ENCODE data around the gene FBXO9.

FBXO9 gene

DNA sequence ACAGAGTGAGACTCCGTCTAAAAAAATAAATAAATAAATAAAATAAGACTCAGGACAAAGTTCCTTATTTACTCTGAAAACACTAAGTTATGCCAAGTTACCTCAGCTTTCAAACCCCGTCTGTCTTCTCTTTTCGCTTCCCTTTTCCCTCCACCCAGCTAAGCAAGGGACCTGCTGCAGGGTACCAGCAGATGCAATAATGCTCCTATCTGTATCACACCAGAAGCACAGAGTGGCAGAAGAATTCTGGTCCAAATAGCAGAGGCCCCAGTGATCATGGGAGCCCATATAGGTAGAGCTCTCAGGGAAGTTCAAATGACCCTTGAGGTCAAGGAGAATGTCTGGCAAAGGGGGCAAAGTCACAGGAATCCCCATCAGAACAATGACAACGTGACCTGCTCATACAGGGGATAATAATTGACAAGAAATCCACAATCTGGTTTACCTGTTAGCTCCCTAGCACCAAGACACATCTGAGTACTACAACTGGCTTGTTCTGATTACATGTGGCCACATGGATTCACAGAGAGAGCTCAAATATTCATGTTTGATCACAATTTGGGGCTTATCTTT is 74.7 kb downstream of the FBXO9 start:
- Histone ChIP-seq H3K9me3 (ENCODE audit: insufficient read depth, low read length) (no peaks in the 10 kb centered on the region), H4K20me1 (ENCODE audit: insufficient read depth, low read length) (no peaks in the 10 kb centered on the region), H3K4me2 (ENCODE audit: low read length) (peak overlapping the region; percentile 52), H3K27me3 (ENCODE audit: low read depth, low read length) (peaks cover 11% of the 10 kb centered on the region), H2AFZ (ENCODE audit: low read depth, low read length) (no peak overlapping the region), H3K9ac (ENCODE audit: low read length) (no peak overlapping the region), H3K36me3 (replicated peaks; ENCODE audit: low read depth, low read length) (no peaks in the 10 kb centered on the region), H3K27ac (ENCODE audit: low read length) (no peak overlapping the region), H3K4me1 (ENCODE audit: low read length) (peaks cover 18% of the 10 kb centered on the region), H3K4me3 (ENCODE audit: low read length) (no peak overlapping the region), H3K79me2 (ENCODE audit: low read length) (no peaks in the 10 kb centered on the region)
- TF ChIP-seq, protein P1, sequence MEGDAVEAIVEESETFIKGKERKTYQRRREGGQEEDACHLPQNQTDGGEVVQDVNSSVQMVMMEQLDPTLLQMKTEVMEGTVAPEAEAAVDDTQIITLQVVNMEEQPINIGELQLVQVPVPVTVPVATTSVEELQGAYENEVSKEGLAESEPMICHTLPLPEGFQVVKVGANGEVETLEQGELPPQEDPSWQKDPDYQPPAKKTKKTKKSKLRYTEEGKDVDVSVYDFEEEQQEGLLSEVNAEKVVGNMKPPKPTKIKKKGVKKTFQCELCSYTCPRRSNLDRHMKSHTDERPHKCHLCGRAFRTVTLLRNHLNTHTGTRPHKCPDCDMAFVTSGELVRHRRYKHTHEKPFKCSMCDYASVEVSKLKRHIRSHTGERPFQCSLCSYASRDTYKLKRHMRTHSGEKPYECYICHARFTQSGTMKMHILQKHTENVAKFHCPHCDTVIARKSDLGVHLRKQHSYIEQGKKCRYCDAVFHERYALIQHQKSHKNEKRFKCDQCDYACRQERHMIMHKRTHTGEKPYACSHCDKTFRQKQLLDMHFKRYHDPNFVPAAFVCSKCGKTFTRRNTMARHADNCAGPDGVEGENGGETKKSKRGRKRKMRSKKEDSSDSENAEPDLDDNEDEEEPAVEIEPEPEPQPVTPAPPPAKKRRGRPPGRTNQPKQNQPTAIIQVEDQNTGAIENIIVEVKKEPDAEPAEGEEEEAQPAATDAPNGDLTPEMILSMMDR (IDR thresholded peaks at IDR 0.05; ENCODE audit: low read depth, low read length), result no peak
- no peak for TF ChIP-seq EZH2phosphoT487 (IDR thresholded peaks at IDR 0.05; ENCODE audit: low read depth)

- Histone ChIP-seq H3K4me2 (ENCODE audit: low read length) (no peak overlapping the region), H4K20me1 (ENCODE audit: insufficient read depth, low read length) (no peaks in the 10 kb centered on the region), H3K9ac (ENCODE audit: low read length) (no peak overlapping the region), H3K9me3 (ENCODE audit: insufficient read depth, low read length) (no peaks in the 10 kb centered on the region), H3K79me2 (ENCODE audit: low read length) (no peaks in the 10 kb centered on the region), H3K27ac (ENCODE audit: low read length) (no peak overlapping the region), H3K4me1 (ENCODE audit: low read length) (peaks cover 18% of the 10 kb centered on the region), H3K4me3 (ENCODE audit: low read length) (no peak overlapping the region), H3K27me3 (ENCODE audit: low read depth, low read length) (peaks cover 11% of the 10 kb centered on the region), H2AFZ (ENCODE audit: low read depth, low read length) (no peak overlapping the region), H3K36me3 (replicated peaks; ENCODE audit: low read depth, low read length) (no peaks in the 10 kb centered on the region)
- TF ChIP-seq, protein P1 (IDR thresholded peaks at IDR 0.05; ENCODE audit: low read depth, low read length), result no peak
- no peak for TF ChIP-seq EZH2phosphoT487 (IDR thresholded peaks at IDR 0.05; ENCODE audit: low read depth)
These were observed 77.6 kb downstream of the FBXO9 start for GRCh38 chr6:53142810-53143209.

DNA sequence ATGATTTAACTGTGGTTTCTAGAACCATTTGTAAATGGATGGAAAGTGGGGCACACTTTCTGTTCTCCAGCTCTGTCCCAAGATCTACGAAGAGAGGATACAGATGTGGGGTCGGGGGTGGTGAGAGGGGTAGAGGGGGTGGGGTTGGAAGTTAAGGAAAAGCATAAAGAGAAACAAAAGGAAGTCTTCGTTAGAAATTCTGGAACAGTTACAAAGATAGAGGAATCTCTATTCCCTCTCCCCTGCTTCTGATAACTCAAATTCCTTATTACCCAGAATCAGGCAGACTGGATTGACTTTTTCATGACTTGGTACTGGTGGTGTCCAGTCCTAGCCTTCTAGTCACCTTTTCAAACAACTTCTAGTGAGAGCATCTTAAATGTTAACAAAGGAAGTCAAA is 78.5 kb downstream of the FBXO9 start:
- no peak overlapping the region for H3K9ac ChIP-seq (ENCODE audit: low read length)
- no peaks in the 10 kb centered on the region for H3K79me2 ChIP-seq (ENCODE audit: low read length)
- no peak overlapping the region for H3K4me3 ChIP-seq (ENCODE audit: low read length)
- H3K9me3 ChIP-seq (ENCODE audit: insufficient read depth, low read length), result no peaks in the 10 kb centered on the region
- H3K4me1 ChIP-seq (ENCODE audit: low read length), result peaks cover 18% of the 10 kb centered on the region
- H3K27me3 ChIP-seq (ENCODE audit: low read depth, low read length), result peaks cover 14% of the 10 kb centered on the region
- H3K4me2 ChIP-seq (ENCODE audit: low read length), result no peak overlapping the region
- H2AFZ ChIP-seq (ENCODE audit: low read depth, low read length), result no peak overlapping the region
- TF ChIP-seq, protein P1 (IDR thresholded peaks at IDR 0.05; ENCODE audit: low read depth, low read length), result no peak
- TF ChIP-seq EZH2phosphoT487 (IDR thresholded peaks at IDR 0.05; ENCODE audit: low read depth), result no peak
- H3K27ac ChIP-seq (ENCODE audit: low read length), result no peak overlapping the region
- no peaks in the 10 kb centered on the region for H3K36me3 ChIP-seq (replicated peaks; ENCODE audit: low read depth, low read length)
- no peaks in the 10 kb centered on the region for H4K20me1 ChIP-seq (ENCODE audit: insufficient read depth, low read length)

DNA sequence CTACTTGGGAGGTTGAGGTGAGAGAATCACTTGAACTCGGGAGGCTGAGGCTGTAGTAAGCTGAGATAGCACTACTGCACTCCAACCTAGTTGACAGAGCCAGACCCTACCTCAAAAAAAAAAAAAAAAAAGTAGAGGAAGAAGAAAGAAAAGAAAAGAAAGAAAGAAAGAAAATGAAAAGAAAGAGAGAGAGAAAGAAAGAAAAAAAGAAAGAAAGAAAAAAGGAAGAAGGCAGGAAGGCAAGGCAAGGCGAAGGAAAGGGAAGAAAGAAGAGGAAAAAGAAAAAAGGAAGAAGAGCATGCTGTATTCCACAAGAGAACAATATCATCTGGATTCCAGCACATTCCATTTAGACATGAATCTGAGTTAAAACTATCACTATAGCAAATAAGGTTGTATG is 79.6 kb downstream of the FBXO9 start:
- Histone ChIP-seq H3K4me1 (ENCODE audit: low read length) (peaks cover 12% of the 10 kb centered on the region), H3K79me2 (ENCODE audit: low read length) (no peaks in the 10 kb centered on the region), H2AFZ (ENCODE audit: low read depth, low read length) (no peak overlapping the region), H3K36me3 (replicated peaks; ENCODE audit: low read depth, low read length) (no peaks in the 10 kb centered on the region), H3K27me3 (ENCODE audit: low read depth, low read length) (peaks cover 15% of the 10 kb centered on the region), H3K4me2 (ENCODE audit: low read length) (no peak overlapping the region), H3K4me3 (ENCODE audit: low read length) (no peak overlapping the region), H3K9me3 (ENCODE audit: insufficient read depth, low read length) (no peaks in the 10 kb centered on the region), H3K9ac (ENCODE audit: low read length) (no peak overlapping the region), H3K27ac (ENCODE audit: low read length) (no peak overlapping the region), H4K20me1 (ENCODE audit: insufficient read depth, low read length) (no peaks in the 10 kb centered on the region)
- TF ChIP-seq, protein P1 (IDR thresholded peaks at IDR 0.05; ENCODE audit: low read depth, low read length), result no peak
- TF ChIP-seq EZH2phosphoT487 (IDR thresholded peaks at IDR 0.05; ENCODE audit: low read depth), result no peak
